Forelimb muscle (tissue), 1 donor: ENCODE results near the gene VAC14. TPM values are rescaled to one million over a fixed set of nuclear protein-coding genes. Genes with fewer than 3 reads are reported as not detected.

Experiments
- DNase-seq: peaks from one replicate; pipeline ENCODE4 v3.0.0-alpha.2; 2013; ENCODE audit warnings: low read depth
- polyA plus RNA-seq: library from polyadenylated mRNA; unstranded; fragments of 120-200 nt; gene quantifications from one replicate; pipeline ENCODE4 v1.2.1, GENCODE V29; 2013; ENCODE audit not compliant: insufficient read length

The VAC14 gene
- polyA plus RNA-seq, 1 donor: 16.4 TPM

DNA sequence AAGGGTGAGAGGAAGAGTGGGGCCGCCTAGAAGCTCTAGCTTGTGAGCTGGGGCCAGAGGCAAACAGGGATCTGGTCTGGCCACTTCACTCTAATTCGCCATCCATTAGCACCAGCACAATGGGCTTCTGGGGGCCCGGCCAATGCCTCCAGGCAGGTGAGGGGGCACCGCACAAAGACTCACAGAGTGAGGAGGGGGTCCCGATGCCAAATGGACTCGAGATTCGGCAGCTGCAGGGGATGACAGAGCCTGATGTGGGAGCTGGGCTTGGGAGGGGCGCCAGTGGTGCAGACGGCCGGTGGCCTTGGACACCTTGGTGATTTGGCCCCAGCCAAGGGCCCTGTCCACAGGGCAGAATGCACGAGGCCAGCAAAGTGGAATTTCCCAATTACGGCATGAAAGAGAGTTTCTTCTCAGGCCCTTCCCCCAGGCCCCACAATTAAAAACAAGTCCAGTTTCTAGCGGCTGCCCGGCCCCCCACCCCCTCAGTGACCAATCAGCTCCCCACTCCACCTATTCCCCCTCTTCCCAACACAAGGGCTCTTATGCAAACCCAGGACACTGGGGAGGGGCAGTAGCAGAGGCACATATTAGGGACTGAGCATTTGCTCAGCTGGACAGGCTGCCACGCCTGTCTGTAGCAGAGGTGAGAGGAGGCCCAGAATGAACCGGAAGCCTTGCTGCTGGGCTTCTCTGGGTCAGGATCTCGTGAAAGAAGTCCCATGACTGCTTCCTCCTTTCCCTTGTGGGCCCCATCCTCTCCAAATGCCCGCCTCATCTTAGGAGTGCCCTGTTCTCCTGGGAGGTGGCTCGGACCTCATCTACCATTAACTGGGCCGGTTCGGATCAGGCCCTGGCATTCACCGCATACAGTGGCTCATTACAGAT, 75.7 kb downstream of the VAC14 start:
- no peak for DNase-seq

- DNase-seq: no peak
These were observed 76.6 kb downstream of the VAC14 start for GRCh38 chr16:70724146-70725023.

DNA sequence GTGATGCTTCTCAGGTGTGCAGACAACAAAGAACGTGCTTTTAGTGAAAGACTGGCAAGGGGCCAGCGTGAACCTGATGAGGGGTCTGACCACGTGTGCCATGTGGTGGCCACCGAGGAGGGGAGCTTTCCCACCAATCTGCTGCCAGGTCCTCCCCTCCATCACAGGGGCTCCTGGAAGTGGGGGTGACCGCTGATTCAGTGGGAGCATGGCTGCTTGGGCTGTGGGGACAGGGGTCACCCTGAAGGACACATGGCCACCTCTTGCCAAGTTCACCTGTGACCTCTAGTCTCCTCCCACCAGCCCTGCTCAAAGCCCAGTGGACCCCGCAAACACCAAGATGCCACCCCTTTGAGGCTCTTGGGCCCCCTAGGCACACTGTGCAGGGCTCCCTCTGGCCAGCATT, 77.2 kb downstream of the VAC14 start:
- DNase-seq: no peak

DNA sequence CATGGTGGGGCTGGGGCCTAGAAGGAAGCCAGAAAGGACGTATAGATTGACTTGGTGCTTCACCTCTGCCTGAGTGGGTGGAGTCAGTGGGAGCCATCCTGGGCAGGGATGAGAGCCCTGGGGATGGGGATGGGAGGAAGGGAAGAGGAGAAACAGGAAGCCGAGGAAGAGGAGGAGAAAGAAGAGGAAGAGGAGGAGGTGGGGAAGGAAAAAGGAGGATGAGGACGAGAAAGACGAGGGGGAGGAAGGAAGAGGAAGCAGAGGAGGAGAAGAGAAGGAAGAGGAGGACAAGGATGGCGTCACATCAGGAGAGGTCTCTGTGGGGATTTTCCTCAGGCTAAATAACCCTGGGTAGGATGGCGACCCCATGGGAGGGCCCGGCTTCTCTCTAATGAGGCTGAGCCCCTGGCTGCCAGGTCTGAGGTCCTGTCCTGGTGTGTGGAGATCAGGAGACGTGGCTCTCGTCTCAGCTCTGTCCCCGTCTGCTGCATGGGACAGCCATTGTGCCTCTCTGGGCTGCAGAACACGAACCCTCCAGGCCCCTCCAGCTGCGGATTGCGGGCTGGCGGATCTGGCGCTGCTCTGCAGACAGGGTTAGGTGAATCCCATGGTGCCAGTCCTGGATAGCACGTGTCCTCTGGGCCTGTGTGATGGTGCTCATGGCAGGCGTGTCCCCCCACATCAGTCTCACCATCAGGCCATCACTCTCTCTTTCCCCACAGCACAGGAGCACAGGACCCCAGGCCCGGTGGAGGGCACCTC, 79.6 kb downstream of the VAC14 start:
- DNase-seq: no peak

DNA sequence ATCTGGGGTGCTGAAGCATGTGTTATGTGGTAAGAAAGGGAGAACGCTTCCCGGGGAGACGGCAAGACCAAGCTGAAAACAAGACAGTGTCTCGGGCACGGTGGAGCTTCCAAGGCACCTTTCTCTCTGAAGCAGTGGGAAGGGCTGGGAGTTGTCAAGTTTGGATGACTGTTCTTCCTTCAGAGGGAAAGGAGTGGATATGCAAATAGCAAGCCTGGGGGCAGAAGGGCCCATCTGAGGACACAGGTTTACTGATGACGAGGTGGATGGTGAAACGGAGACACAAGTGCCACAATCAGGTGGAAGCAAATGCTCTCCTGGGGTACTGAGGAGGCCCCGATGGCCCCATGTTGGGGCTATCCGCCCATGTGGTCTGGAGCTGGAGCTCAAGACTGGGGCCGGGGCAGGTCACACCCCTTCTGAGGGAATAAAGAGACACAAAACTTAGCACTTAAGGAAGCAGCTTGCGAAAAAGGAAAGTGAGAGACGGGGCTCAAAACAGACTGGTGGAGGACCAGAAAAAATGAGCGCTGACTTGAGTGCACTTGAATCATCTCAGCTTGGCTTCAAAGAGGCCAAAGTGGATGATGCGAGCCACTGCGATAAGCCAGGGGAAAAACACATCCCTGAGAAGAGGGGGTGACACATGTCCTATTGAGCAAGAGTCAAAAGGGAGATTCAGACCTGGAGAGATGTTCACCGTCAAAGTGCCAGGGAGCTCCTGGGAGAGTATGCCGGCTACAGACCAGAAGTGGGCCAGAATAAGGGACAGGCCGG, 80.3 kb downstream of the VAC14 start:
- no peak for DNase-seq

- DNase-seq: no peak
These were observed 83.9 kb downstream of the VAC14 start for GRCh38 chr16:70717065-70717464.

DNA sequence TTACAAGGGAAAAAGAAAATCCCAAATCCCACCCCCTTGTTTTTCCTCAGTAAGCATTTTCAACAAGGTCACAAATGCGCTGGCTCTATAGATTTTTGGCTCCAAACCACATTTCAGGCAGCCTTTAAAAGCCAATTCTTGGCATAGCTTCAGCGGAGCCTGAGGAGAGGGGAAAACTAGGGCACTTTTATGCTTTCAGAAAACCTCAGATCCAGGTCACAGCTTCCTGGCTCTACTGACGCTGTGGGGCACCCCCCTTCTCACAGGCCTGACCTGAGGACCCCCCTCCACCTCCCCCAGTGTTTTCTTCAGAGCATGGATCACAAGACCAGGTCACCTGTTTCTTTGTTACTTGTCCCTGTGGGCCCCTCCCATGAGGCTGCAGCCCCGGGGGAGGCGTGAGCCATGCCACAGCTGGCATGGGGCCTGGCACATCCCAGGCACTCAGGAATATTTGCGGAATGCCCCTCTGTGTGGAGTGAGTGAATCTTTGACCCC, 85.0 kb downstream of the VAC14 start:
- no peak for DNase-seq

- DNase-seq: no peak
These were observed 85.7 kb downstream of the VAC14 start for GRCh38 chr16:70715055-70715858.

GRCh38 chr16:70714581-70715054, 86.3 kb downstream of the VAC14 start:
- DNase-seq: no peak

DNA sequence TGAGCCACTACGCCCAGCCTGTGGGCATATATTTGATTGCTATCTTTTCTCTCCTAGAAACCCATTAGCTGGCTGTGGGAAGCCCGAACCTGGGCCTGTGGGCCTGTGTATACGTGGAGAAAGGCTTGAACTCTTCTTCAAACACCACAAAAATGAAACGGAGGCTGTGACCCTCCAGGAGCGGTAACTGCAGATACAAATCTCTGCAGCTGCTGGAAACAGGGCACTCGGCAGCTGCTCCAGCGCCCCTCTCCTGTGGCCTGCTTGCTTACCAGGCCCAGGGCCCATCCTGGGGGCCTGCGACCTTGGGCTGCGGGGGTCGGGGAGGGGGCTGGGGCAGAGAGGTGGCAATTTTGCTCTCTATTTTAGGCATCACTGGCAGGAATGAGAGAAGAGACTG, 87.1 kb downstream of the VAC14 start:
- no peak for DNase-seq

GRCh38 chr16:70713342-70713741, 87.6 kb downstream of the VAC14 start:
- no peak for DNase-seq

DNA sequence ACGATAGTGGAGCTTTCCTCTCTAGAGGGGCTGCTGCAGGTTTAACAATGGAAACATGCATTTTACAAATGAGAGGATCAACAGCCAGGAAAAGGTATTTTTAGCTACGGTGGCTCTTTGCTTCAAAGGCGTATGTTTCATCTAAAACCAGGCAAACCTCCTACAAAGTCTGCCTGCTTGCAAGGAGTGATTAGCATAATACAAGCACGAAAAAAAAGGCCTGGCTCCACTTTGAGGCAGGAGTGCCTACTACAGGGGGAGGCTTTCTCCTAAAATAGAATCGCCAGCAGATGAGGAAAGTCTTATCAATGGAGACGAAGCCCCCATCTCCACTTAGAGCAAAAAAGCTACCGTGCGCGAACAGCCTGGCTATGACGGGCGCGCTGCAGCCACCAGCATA, 88.0 kb downstream of the VAC14 start:
- DNase-seq: no peak

DNA sequence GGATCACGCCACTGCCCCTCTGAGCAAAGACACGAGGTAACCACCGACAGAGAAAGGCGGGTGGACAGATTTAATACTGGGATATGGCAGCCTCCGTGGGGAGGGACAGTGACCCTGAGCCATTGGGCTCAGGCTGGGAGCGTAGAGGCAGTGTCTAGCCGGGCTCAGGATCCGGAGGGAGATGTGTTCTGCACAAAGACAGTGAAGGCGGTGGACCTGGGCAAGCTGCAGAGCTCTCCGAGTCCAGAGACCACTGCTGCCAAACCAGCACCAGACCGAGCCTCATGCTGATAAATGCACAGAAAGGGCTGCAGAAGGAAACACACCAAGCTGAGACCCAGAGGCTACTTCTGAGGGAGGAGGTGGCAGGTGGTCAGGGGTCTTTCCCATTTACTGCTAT, 88.6 kb downstream of the VAC14 start:
- no peak for DNase-seq

DNA sequence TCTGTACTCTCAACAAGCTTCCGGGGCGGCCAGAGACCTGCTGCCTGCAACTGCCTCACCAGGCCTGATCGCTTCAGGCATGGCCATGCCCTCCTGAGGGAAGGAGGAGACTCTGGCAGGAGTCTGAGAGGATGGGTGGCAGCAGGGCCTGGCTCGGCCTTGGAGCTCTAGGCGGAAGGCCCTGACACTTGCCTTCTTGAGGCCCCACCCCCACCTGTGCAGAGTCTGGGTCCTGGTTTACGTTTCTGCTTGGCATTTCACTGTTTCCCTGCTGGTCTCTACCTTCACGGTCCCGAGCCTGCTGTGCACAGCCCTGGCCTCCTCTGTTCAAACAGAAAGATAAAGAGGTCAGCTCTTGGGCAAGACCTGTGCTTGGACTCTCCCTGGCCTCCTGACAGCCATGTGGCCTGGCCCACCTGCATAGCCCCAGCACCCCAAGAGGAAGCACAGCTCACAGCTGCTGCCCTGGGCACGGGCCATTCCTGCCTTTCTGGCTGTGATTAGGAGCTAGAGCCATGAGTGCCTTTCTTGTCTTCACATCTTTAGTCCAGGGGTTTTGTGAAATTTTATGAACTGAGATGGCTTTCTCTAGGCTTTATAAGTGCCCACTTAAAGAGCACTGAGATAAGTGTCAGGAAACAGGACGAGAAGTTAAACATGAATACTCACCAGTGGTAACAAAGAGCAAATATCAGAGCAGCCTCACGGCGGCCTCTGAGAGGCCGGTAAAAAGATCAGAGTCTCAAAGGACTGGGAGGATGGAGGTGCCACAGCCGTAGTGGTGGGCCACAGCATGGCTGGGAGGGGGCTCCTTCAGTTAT, 89.5 kb downstream of the VAC14 start:
- no peak for DNase-seq

GRCh38 chr16:70710422-70711210, 90.3 kb downstream of the VAC14 start:
- no peak for DNase-seq

DNA sequence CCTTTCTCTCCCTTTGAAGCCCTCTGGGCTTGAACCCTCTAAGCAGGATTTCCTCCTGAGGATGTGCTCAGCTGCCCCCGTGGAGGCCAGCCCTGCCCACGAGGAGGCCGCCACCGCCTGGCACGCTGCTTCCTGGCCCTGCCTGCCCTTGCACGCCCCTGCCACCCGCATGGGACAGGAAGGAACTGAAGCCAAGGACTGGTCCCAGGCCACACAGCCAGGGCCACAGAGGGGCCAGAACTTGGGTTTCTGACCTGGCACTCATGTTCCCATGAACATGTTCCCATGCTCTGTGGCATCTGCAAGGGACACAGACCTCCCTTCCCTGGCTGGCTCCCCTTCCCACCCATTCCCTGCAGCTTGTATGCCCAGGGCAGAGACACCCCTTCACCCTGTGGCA, 91.0 kb downstream of the VAC14 start:
- DNase-seq: no peak

DNA sequence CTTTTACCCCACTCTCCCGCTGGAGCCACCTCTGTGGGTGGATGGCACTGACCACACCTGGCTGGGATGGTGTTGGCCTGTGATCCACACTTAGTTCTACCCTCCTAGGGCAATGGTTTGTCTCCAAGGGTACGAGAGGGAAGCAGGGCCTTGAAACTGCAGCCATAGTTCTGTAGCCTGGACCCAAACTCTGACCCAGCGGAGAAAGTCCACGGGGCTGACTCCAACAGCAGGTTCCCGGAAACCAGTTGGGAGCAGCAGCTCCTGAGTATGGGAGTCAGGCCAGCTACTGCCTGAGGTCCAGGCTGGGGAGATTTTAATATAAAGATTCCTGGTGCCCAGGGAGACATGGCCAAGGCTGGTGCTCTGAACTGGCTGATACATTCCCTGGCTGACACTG, 91.5 kb downstream of the VAC14 start:
- DNase-seq: no peak
